ENCODE measurements around the gene TUBA4A. TPM values are rescaled to one million over a fixed set of nuclear protein-coding genes. Genes with fewer than 3 reads are reported as not detected.

The TUBA4A gene
- total RNA-seq, 1 experiment from 2014 or later = not detected

- DNase-seq (ENCODE audit: low read depth, low spot score) = no peak
- in situ Hi-C loops (cut with HindIII; ENCODE audit: low pct_unique_long_range_greater_than_20kb, low sequenced_read_pairs) = no loop called here
These were observed 2.1 kb downstream of the TUBA4A start for GRCh38 chr2:219251656-219252055.

- in situ Hi-C loops (cut with HindIII; ENCODE audit: low pct_unique_long_range_greater_than_20kb, low sequenced_read_pairs) = no loop called here
These were observed 3.5 kb downstream of the TUBA4A start for GRCh38 chr2:219250049-219250781.

DNA sequence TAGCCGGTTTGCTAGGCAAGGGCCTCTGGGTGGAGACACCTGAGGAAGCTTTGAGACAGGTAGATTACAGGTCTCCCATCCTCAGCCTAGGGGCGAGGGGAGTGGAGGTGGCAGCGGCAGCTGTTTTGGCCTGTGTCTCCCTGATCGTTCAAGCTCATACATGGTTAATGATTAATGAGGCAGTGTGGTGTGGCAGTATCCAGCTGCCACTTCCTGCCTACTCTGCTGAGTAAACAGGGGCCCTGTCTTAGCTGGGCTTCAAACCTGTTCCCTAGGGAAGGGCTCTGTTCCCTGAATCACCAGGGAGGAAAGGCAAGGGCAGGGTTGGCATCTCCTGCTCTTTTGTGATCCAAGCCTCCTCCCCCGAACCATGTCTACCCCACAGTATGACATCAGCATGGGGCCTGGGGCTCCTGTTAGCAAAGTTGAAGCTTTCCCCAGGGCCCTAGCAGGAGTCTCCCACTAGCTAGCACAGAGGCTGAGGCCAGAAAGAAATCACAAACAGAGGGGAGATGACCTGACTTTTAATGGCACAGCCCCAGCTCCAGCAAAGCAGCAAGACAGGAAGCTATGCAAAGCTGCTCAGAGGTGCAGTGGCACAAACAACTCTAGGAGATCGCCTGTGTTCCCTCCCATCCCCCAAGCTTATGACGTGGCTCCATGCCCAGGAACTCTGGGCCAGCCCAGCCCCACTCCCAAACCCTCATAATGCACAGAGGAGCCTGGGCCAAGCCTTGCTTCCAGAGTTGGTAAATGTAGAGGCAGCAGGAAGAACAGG, 4.3 kb downstream of the TUBA4A start:
- DNase-seq (ENCODE audit: low read depth, low spot score) = peak; percentile 49
- in situ Hi-C loops (cut with HindIII; ENCODE audit: low pct_unique_long_range_greater_than_20kb, low sequenced_read_pairs) = no loop called here

More at GRCh38 chr2:219250049-219250781, 3.5 kb downstream of the TUBA4A start:
- DNase-seq (ENCODE audit: low read depth, low spot score) = no peak

DNA sequence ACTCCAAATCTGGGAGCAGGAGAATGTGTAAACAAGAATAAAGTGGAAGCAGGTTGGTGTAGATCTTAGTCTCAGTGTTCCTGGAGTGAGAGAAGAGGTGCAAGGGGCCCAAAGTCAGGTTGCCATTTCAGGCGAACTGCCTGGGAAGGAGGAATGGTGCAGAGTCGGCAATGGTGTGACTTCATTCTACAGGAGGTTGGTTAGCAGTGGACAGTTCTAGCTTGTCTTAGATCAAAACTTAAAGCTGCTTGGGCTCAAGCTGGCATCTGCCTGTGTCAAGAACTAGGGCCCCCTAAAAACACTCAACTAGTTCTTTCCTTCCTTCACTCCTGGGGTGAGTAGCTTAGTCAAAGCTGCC, 4.9 kb downstream of the TUBA4A start:
- DNase-seq (ENCODE audit: low read depth, low spot score) = no peak
- in situ Hi-C loops (cut with HindIII; ENCODE audit: low pct_unique_long_range_greater_than_20kb, low sequenced_read_pairs) = no loop called here

DNA sequence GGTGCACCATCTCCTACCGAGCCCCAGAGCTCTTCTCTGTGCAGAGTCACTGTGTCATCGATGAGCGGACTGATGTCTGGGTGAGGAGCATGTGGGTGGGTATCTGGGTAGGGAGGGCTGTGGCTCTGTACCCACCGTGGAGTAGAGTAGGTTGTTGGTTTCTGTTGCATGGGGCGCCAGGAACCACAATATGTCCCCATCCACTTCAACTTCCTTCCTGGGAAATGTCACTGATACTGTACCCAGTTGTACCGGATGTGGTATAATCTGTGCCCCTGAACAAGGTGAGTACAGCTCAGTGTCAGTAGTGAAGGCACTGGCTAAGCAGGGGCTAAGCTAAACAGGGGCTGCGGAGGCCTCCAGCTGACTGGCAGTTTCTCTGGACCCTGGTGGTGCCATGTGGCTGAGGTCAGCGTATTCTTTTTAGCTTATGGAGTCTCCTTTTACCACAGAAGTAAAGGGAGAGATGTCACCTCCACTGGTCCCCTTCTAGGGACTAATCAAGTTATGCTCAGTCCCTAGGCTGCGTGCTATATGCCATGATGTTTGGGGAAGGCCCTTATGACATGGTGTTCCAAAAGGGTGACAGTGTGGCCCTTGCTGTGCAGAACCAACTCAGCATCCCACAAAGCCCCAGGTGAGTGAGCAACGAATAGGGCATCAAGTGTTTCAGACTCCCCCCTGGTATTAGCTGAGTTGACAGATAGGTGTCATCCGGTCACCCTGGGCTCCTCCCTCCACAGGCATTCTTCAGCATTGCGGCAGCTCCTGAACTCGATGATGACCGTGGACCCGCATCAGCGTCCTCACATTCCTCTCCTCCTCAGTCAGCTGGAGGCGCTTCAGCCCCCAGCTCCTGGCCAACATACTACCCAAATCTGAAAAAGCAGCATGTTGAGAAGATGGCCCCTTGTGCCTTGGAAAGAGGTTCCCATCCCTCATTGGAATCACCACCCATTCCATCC, 5.8 kb downstream of the TUBA4A start:
- in situ Hi-C loops (cut with HindIII; ENCODE audit: low pct_unique_long_range_greater_than_20kb, low sequenced_read_pairs) = no loop called here
- DNase-seq (ENCODE audit: low read depth, low spot score) = no peak

- in situ Hi-C loops (cut with HindIII; ENCODE audit: low pct_unique_long_range_greater_than_20kb, low sequenced_read_pairs) = no loop called here
- DNase-seq (ENCODE audit: low read depth, low spot score) = no peak
These were observed 7.2 kb downstream of the TUBA4A start for GRCh38 chr2:219246559-219246958.

DNA sequence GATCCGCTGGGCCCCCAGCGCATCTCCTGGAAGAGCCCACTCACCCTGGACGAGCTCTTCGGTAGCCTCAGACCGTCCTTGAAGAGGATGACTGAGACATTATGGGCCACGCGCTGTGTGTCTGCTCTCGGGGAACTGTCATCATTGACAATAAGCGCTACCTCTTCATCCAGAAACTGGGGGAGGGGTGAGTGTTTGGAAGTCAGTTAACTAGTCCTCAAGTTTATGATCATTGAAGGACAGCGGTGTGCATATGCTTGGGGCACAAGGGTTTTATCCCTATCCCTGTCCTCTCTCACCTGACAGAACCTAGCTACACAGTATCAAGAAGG, 7.9 kb downstream of the TUBA4A start:
- in situ Hi-C loops (cut with HindIII; ENCODE audit: low pct_unique_long_range_greater_than_20kb, low sequenced_read_pairs) = no loop called here
- no peak for DNase-seq (ENCODE audit: low read depth, low spot score)

DNA sequence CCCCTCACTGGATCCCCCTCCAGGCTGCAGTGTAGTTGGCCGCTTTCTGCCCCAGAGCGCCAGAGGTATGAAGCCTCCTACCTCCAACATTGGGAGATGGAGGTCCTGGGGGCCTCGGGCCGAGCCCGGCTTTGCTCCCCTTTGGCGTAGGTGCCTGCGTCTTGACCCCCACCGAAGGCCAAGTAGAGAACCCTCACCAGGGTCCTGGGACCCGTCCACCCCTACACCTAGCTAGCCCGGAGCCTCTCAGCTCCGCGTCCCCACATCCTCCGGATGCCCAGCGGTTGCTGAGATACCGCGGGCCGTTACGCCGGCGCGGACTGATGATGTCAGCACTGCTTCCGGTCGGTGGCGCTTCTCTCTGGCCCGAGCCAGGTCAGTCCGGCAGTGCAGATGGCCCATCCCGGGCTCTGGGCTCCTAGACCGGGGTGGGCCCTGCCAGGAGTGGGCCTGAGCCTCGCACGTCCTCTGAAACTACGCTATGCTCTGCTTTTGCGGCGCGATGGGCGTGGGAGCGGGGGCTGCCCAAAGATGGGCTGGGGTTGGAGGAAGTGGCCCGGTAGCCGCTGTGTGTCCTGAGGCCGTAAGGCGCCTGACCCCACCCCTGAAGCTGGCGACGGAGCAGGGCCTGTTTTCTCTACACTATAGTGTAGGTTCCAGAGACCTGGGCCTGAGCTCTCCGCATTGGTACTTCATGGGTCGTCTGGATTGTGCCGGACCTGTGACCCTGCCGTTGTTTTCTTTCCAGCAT, 8.4 kb downstream of the TUBA4A start, which contains the start of the genes GLB1L and STK16:
TSS of gene GLB1L (minus strand) at position 297 of the 751 bp plus-strand sequence. CDS start 1,871 bp downstream, outside the sequence.
TSS of gene STK16 (plus strand) at position 332 of the 751 bp plus-strand sequence. CDS start 521 bp downstream, outside the sequence.
- in situ Hi-C loops (cut with HindIII; ENCODE audit: low pct_unique_long_range_greater_than_20kb, low sequenced_read_pairs) = no loop called here
- peak; percentile 89 for DNase-seq (ENCODE audit: low read depth, low spot score)

DNA sequence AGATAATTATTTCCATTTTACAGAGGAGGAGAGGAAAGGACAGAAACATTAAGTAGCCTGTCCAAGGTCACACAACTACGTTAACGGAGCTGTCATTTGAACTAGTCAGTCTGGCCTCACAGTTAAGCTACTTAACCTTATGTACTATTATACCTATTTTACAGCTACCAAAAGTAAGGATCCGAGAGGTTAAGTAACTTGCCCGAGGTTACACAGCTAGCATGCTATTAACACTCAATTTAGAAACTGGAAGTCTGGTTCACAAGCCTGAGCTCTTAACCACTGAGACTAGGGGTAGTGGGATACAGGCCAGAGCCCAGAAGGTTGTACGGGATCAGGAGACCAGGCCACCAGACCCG, 8.9 kb downstream of the TUBA4A start:
- in situ Hi-C loops (cut with HindIII; ENCODE audit: low pct_unique_long_range_greater_than_20kb, low sequenced_read_pairs) = no loop called here
- no peak for DNase-seq (ENCODE audit: low read depth, low spot score)

GRCh38 chr2:219243291-219243761, 10.4 kb downstream of the TUBA4A start:
- DNase-seq (ENCODE audit: low read depth, low spot score) = no peak
- in situ Hi-C loops (cut with HindIII; ENCODE audit: low pct_unique_long_range_greater_than_20kb, low sequenced_read_pairs) = no loop called here

GRCh38 chr2:219234331-219234730, 19.4 kb downstream of the TUBA4A start:
- DNase-seq (ENCODE audit: low read depth, low spot score) = no peak
- in situ Hi-C loops (cut with HindIII; ENCODE audit: low pct_unique_long_range_greater_than_20kb, low sequenced_read_pairs) = no loop called here

DNA sequence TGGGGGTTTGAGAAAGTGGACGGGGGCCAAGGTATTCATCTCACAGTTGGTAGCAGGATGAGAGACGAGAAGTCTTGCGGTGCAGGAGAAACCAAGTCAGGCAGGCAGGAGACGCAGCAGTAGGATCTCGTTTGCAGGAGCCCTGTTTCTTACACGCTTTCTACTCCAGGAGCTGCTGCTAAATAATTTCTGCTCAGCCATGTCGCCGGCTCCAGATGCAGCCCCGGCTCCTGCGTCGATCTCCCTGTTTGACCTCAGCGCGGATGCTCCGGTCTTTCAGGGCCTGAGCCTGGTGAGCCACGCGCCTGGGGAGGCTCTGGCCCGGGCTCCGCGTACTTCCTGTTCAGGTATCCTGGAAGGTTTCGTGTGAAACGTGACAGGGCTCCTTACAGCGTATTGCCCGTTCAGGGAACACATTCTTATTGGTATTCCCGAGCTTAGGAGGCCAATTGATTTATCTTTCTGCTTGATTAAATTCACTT, 23.6 kb downstream of the TUBA4A start:
- peak; percentile 14 for DNase-seq (ENCODE audit: low read depth, low spot score)
- in situ Hi-C loops (cut with HindIII; ENCODE audit: low pct_unique_long_range_greater_than_20kb, low sequenced_read_pairs) = no loop called here

DNA sequence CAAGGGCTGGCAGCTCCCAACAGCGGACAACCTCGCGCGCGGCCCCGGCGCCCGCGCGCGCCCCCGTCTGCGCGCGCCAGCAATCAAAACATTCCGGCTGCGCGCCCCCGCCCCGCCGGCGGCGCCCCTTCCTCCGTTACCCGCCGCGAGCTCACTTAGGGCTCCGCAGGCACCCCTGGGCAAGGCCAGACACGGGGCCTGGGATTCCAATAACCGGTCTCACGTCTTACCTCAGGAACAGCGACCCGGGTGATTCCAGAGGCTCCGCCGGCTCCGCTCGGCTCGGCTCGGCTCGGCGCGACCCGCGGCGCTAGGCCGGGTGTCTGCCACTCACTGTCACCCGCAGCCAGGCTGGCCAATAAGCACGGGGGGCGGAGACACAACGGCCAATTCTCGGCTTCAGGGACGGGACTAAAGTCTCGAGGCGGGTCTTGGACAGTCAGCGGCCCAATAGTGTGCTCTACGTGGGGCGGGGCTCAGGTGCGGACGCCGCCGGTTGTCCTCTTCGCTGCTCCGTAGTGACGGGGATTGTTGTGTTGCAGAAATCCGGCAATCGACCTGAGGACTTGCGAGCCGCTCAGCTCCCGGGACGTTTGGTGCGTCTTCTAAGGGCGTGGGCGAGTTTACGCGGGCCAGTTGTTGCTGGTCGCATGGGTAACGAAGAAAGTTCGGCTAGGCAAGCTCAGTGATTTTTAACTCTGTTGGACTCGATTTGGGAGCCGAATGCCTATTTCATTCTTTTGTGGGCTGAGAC, 24.2 kb downstream of the TUBA4A start, which contains the start of the genes ANKZF1 and ATG9A:
TSS of gene ANKZF1 (plus strand) at position 502 of the 754 bp plus-strand sequence. CDS start 452 bp downstream, outside the sequence.
TSS of gene ATG9A (minus strand) at position 332 of the 754 bp plus-strand sequence. CDS start 1,612 bp downstream, outside the sequence.
- in situ Hi-C loops (cut with HindIII; ENCODE audit: low pct_unique_long_range_greater_than_20kb, low sequenced_read_pairs) = no loop called here
- peak; percentile 99 for DNase-seq (ENCODE audit: low read depth, low spot score)

- in situ Hi-C loops (cut with HindIII; ENCODE audit: low pct_unique_long_range_greater_than_20kb, low sequenced_read_pairs) = no loop called here
- no peak for DNase-seq (ENCODE audit: low read depth, low spot score)
These were observed 24.8 kb downstream of the TUBA4A start for GRCh38 chr2:219228911-219229304.

DNA sequence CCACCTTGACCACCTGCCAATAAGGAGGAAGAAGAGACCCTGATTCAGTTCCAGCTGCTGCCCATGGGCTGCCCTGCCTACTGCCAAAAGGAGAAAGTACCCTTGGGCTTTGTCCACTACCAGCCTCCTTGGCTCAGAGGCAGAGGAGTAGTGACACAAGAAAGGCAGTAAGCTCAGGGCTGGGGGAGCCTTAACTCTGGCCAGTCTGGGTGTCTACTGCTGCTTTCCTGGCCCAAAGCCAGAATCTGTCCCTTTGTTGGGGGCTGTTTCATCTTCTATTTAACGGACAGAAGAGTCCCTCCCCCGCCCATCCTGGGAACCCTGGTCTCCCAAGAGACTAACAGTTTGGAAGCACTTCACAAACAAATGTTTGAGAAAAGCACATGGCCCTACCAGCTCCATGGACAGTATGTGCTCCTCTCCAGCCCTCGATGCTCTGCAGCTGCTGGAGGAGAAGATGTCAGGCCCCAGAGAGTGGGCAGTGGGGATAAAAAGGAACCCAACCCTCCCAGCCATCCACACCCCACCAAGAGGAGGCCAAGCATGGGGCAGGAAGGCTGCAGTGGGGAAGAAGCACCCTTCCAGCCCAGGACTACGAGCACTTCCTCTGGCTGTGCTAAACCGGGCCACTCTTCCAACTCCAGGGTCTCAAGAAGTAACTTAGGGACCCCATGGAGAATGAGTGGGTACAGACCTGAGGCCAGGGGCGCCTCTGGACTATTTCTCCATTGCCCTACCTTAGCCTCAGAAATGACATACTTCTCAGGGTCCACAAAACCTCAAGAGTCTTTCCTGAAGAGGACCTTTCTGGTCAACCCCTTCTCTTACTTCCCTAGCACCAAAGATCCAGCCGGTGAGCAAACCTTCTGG, 25.4 kb downstream of the TUBA4A start:
- no peak for DNase-seq (ENCODE audit: low read depth, low spot score)
- in situ Hi-C loops (cut with HindIII; ENCODE audit: low pct_unique_long_range_greater_than_20kb, low sequenced_read_pairs) = no loop called here
